Fibroblast of skin of scalp (primary cell): ENCODE measurements around the gene PHF5A.
"Not testable (repeated sequence)": the region's sequence is repeated elsewhere in the genome, so short reads cannot be mapped to it uniquely, and the experiment has no call there.

ENCODE experiments used
- DNase-seq: peaks from one replicate; pipeline ENCODE4 v3.0.0-alpha.2; 2013

The PHF5A gene

DNA sequence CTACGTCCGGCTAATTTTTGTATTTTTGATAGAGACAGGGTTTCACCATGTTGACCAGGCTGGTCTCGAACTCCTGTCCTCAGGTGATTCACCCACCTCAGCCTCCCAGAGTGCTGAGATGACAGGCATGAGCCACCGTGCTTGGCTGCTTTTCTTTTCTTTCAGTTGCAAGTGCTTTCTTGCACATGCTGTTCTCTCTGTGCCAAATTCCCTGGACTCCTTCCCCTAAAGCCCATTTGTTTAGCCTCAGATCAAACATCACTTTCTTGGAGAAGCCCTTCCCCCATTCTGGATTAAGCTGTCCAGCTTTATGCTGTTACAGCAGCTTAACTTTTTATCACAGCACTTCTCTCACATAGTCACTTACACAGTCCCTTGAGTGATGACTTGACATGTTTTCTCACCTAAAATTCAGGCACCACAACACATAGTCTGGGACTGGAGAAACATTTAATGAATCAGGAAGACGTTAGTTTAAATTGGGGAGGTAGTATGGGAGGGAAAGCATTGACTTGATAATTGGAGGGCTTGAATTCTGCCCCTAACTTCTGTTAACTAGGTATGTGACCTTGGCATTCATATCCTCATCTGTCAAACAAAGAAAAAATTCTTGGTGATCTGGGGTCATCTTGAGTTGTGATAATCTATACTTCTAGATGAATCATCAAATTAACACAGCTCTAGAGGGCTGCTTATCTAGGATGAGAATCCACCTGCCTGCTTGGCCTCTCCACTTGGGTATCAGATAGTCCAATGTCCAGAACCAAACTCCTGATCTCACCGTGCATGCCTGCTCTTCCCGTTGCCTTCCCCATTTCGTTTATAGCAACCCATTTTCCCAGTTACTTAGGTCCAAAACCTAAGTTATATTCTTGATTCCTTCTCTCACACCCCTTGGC, 18.8 kb upstream of the PHF5A start:
- DNase-seq = no peak

DNA sequence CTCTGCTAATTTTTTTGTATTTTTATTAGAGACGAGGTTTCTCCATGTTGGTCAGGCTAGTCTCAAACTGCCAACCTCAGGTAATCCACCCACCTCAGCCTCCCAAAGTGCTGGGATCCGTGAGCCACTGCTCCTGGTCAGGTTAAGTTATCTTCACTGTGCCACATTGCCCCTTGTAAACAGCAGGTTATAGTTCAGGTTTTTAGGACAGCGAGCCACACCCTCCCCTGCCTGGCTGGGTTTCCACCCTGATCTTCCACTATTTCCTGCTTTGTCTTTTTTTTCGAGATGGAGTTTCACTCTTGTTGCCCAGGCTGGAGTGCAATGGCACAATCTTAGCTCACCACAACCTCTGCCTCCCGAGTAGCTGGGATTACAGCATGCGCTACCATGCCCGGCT, 16.5 kb upstream of the PHF5A start:
- DNase-seq = no peak

DNA sequence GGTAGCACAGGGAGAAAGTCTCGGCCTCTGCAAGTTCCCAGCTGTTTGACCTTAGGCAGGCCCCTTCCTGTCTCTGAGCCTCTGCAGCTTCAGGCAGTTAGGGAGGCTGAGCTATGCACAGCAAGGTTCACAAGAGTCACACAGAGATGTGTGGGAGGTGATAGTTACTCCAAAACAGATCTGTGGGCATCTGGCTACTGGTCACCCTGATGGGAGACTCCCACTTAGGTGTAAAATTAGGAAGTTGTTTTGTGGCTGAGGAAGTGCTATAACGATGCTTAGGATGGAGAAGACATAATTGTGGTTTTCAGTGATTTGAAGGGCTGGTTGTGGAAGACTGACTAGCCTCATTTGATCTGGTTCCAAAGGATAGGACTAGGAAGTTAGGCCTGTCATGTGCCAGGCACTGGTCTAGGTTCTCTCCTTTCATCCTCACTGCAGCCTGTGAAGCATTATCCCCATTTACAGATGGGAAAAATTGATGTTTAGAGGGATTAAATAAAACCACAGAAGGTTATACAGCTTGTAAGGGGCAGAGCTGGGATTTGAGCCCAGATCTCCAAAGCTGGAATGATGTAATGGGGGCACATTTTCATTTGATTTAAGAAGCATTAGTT, 13.9 kb upstream of the PHF5A start:
- peak; percentile 66 for DNase-seq

DNA sequence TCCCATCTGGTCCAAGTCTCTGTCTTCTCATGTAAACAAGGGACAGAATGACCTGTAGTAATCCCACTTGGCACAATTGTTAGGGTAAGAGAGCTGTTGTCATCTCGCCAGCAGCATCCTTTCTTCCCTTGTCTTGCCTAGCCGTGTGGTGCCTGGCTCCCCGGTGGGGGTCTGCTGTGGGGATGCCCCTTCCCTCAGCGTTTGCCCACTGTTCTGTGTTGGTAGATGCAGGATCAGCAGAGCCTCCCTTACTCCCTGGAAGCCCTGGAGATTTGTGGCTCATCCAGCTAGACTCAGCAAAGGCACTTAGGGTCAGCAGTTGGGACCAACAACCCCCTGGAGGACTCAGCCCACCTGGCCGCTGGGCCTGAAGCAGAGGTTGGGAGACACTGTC, 13.4 kb upstream of the PHF5A start:
- DNase-seq = no peak

DNA sequence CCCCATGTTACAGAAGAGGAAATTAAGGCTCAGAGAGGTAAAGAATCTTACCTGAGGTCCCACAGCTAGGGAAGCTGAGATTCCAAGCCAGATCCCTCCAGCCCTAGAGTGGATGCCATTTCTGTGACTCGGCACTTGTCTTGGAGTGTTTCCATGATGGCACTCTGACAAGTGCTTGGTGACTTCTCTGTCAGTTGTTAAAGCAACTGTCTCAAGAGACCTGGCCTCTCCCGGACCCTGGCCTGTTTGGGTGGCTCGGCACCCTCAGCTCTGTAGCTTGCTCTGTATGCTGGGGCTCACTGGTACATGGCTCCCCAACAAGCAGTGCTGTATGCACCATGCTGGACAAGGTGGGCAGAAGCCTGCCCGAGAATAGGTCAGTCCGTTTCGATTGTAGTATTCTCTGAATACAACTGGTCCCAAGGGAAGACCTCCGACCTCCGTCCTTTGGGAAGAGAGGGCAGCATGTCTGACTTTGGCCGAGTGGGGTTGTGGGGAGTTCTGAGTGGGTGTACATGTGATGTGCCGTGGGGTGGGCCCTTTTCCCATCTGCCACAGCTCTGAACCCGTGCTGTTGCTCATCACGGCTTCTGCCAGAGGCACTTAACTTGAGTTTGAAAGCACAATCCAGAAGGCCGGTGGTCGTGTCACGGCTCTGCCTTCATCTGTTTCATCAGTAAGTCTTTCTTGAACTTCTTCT, 12.8 kb upstream of the PHF5A start:
- peak; percentile 77 for DNase-seq

DNA sequence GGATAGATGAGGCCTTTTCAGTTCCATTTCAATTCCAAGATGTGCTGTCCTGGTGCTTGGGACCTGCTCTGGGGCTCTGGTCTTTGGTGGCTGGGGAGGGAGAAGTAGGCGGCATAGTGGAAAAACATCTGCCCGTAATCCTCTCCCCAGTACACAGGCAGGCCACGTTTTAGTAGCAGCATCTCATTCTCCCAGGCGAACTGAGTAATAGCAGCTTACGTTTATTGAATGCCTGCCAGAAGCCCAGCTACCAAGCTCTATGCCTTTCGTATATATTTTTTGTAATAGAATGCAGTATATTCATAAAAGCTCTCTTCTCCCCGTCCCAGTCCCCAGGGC, 11.9 kb upstream of the PHF5A start:
- peak; percentile 78 for DNase-seq

DNA sequence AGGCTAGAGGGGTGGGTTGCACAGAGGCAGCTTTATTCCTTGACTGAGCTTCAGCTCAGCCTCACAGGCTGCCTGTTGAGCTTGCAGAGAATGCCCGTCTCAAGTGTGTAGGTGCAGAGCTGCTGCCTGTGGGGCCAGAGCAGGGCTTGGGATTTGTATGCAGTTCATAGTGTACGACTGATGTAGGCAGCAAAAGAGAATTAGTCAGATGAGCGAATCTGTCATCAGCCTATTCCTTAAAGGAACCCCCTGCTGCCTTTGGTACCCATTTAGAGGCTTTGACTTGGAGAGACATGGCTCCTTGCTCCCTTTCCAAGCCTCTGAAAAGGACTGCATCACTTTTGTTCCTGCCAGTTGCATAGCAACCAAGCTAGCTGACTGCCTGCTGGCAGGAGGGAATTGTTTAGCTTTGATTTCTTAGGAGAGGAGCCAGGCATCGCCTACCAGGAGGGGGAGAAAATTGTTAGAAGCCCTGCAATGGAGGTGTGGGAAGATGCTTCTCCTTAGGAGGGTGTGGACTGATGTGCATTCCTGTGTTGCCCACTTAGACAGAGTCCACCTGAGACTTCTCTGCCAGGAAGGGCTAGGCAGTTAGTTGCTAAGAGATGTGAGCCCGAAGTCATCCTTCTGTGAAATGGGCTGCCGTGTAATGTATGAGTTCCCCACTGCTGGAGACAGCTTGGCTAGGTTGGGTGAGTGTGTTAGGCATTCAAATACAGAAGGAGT, 11.3 kb upstream of the PHF5A start:
- DNase-seq = peak; percentile 91

DNA sequence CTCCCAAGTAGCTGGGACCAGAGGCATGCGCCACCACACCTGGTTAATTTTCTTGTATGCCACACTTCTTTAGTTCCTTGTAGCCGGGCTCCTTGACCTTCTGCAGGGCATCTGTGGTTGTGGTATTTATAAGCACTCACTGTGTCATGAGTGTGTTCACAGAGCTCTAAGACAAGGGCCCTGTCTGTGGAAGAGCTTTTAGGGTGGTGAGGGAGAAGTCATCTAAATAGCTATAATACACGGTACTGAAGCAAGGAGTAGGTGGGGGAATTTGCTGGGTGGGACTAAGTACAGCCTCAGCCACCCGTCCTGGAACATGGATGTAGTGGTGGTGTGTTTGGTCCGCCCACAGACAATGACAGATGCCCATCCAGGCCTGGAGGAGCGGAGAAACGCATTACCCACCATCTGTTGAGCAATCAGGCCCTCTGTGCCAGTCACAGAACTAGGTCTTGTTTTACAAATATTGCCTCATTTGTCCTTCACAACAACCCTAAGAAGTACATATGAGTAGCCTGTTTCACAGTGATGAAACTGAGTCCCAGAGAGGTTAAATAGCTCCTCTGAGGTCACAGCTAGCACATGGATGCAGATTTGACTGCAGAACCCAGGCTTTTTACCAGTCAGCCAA, 10.5 kb upstream of the PHF5A start:
- DNase-seq = no peak

DNA sequence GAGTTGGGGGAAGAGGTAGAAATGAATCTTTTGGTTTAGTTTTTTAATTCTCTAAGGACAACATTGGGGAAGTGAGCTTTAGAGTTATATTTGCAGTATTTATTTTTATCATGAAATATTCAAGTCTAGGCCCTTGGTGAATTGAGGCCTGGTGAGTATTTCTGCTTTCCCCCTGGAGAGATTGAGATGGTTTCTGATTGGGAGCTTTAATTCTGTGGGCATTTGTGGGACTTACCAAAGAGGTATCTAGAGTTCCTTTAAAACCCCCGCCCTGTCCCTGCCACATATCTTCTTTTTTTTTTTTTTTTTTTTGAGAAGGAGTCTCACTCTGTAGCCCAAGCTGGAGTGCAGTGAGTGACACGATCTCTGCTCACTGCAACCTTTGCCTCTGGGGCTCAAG, 10.0 kb upstream of the PHF5A start:
- DNase-seq = no peak

DNA sequence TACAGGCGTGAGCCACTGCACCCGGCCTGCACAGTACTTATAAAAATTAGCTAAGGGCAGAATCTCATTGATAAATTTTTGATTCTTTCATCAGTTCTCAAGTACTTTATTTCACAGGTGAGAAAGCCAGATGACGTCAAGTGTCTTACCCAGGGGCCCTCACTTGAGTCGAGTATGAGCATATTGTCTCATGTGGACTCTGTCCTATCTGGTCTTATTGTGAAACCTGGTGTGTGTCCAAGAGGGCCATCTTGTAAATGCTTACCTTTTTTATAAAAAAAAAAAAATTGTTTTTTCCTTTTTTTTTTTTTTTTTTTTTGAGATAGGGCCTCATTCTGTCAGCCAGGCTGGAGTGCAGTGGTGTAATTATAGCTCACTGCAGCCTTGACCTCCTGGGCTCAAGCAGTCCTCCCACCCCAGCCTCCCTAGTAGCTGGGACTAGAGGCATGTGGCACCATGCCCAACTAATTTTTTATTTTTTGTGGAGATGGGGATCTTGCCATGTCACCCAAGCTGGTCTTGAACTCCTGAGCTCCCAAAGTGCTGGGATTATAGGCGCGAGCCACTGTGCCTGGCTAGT, 6.5 kb upstream of the PHF5A start:
- DNase-seq = no peak

DNA sequence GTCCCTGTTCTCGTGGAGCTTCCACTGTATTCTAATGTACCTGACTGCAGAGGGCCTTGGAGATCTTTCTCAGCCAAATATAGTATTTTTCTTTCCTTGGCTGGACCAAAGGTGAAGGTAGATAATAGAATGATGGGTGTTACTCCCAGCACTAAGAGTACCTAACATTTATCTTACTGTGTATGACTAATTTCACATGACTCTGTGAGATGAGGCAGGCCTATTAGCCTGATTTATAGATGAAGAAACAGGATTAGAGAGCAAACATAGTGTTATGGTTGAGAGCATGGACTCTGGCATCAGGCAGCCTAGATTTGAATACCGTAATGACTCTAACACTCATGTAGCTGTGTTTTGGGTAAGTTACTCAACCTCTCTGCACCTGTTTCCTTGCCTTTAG, 3.1 kb upstream of the PHF5A start:
- DNase-seq = no peak

DNA sequence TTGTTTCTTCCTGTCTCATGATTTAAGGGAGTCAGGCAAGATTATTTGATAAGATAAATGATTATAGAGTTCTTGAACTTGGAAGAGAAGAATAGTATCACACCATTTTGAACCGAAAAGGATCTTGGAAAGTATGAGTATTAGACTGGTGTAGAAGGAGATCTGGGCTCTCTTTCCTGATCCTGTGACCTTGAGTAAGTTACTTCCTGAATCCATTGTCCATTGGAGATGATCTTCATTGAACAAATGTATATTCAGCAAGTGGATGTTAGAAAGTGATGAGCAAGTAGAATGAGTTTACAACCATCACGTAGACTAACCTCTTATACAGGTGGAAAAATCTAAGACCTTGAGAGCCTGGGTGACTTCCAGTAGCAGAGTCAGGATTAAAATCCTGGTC, 2.4 kb upstream of the PHF5A start:
- no peak for DNase-seq

DNA sequence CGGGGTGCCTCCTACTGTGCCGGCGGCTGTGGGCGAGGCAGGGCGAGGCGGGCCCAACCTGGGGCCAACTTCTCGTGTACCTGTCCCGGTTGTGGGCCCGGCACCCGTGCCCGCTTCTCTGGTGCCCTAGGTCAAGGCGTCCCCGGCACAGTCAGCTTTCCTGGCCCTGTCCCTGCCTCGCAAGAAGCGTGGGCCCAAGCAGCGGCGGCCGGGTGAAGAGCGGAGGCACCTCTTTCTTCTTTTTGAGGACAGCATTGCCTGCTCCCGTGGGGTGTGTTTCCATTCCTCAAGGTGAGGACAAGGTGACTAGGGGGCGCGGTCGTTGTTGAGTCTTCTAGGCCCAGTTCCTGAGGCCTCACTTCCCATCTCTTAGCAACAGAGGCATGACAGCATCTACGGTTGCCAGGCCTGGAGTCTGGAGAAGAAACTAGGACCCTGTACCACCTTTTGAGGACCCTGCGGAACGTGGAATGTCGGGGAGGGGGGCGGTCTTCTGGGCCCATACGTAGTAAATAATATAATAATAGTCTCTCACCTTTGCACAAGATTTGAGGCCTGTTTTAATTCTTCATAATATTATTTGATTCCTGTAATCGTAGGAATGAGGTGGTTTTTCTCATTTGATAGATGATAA, 843 bp upstream of the PHF5A start:
- DNase-seq = no peak

DNA sequence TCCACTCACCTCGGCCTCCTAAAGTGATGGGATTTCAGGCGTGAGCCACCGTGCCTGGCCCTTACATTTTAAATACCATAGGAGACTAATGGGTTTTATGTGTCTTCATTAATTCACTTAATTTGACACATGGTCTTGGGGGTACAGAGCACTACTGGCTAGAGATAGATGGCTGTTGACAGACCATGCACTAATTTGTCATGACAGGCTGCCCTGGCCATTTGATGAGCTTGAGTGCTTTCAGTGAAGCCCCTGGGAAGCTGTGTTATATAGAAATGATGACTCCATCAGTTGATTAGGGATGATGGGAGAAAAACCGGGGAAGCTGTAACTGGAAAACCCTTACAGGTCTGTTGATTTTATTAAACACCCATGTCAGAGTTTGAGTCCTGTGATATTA, 6.6 kb downstream of the PHF5A start:
- no peak for DNase-seq

DNA sequence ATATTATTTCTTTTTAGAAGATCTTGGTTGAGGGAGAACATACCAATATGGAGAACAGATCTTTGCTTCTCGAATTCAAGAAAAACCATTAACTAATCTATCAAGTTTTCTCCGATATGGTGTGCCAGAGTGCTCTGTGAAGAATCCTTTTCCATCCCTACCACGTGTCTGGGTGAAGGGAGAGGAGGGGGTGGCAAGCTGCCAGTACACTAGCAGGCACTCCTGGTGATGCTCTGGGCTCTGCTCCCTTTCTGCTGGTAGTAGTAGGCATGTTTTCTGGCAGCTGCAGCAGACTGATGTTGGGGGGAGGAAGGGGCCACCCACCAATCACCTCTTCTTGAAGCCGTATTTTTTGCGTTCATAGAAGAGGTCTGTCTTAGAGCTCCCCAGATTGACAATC, 8.4 kb downstream of the PHF5A start:
- not testable (repeated sequence) for DNase-seq

DNA sequence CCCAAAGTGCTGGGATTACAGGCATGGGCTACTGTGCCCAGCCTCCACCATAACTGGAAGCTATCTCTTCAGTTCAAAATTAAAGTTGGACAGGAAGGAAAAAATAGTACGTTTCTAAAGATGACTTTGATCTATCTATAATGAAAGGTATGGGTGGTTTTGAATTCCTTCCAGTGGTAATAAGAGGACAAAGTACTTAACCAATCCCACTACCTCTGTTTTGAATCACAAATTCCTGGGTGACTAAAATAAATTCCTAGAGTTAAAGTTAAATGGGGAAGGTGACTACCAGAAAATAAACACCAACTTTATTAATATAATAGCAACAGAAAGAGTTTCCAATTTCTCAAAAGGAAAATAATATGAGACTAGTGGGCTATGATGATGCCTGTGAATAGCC, 9.1 kb downstream of the PHF5A start:
- DNase-seq = no peak

DNA sequence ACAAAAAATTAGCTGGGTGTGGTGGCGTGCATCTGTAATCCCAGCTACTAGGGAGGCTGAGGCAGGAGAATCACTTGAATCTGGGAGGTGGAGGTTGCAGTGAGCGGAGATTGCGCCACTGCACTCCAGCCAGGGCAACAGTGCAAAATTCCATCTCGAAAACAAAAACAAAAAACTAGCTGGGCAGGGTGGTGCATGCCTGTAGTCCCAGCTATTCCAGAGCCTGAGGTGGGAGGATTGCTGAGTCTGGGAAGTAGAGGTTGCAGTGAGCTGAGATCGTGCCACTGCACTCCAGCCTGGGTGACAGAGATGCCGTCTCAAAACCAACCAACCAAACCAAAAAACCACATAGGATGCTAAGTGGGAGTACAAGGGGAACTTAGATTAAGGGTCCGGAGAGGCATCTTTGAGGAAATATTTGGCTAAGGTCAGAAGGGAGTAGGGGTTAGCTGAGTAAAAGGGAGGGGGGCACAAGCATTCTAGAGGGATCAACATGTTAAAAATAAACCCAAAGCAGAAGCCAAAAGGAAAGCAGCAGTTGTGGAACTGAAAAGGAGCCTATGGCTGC, 10.2 kb downstream of the PHF5A start:
- DNase-seq = no peak

DNA sequence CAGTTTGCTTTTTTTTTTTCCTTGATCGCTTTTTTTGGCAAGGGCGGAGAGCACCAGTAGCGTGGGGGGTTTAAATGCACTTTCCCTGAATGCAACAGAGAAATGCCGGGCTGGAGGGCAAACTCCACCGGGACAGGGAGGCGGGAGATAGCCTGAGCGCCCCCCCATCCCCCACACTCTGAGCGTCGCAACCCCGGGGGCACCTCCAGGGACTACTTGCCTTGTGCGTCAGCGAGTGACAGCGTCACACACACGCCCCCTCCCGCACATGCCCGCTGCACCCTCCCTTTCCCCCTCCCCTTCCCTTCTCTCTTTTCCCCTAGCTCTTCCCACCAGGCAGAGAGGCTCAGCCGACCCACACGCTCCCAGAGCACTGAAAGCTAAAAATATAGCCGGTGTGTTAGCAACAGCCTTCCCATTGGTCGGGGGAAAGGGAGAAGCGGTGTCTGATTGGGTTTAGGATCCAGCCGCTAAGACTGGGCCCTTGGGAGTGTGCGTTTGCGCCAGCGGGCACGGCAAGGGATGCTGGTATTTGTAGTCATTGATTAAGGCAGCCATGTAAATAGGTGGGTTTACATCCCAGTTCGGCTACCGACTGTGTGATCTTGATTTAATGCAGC, 20.2 kb downstream of the PHF5A start:
- peak; percentile 100 for DNase-seq

DNA sequence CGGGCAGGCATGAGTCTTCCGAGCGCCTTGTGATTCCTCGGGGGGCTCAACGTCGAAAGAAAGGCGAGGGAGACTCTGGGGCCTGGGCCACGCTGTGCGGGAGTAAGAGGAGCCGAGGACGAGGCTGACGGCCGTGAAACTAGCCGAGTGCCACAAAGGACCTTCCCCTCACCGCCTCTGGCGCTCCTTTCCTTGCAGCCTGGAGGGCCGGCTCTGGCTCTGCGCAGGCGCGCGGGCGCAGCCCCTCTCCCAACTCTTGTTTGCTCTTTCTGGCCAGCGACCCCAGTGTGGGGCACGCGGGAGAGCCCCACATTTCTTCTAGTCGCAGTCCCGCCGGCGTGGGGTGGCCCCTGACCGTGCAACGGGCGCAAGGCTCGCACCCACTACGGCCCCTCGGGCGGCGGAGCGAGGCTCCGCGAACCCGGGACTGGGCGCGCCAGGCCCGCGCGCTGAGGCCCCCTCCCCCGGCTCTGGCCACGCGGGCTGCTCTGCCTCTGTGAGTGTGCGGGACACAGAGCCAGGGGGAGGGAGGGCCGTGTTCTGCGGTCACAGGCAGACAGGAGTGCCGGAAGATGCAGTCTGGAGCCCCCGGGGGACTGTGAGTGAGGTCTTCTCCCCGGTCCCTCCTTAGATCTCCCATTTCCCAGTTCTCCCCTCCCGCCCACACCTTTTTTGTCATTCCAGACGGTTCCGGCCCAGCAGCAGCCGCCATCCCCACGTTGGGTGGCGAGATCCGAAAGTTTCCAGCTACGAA, 20.9 kb downstream of the PHF5A start:
- DNase-seq = peak; percentile 67
